NCI-H2081 (cell line): ENCODE data around the gene DLGAP1.

Experiments
- DNase-seq, 2 experiments: peaks; one replicate each; lab custom pipeline; 2025; lab: John Stamatoyannopoulos, UW

The DLGAP1 gene

GRCh38 chr18:3691705-3692104 lies 763.4 kb downstream of the DLGAP1 start:
- DNase-seq, result no peak

- DNase-seq, result no peak
Measured at GRCh38 chr18:3690764-3691066, 764.4 kb downstream of the DLGAP1 start.

- no peak for DNase-seq
Measured at GRCh38 chr18:3689986-3690763, 764.9 kb downstream of the DLGAP1 start.

GRCh38 chr18:3689091-3689490 lies 766.0 kb downstream of the DLGAP1 start:
- DNase-seq, result no peak

- DNase-seq, result no peak
Measured at GRCh38 chr18:3688690-3689089, 766.4 kb downstream of the DLGAP1 start.

GRCh38 chr18:3683483-3683882 lies 771.6 kb downstream of the DLGAP1 start:
- DNase-seq, result peak in 1 of 2 experiments; percentile 9

GRCh38 chr18:3682061-3682460 lies 773.0 kb downstream of the DLGAP1 start:
- DNase-seq, result no peak

GRCh38 chr18:3679241-3679640 lies 775.9 kb downstream of the DLGAP1 start:
- no peak for DNase-seq

GRCh38 chr18:3675994-3676393 lies 779.1 kb downstream of the DLGAP1 start:
- no peak for DNase-seq

- no peak for DNase-seq
Measured at GRCh38 chr18:3675446-3675845, 779.7 kb downstream of the DLGAP1 start.

- DNase-seq, result no peak
Measured at GRCh38 chr18:3671176-3671575, 783.9 kb downstream of the DLGAP1 start.

- DNase-seq, result no peak
Measured at GRCh38 chr18:3669376-3669775, 785.7 kb downstream of the DLGAP1 start.

- no peak for DNase-seq
Measured at GRCh38 chr18:3667255-3668137, 787.6 kb downstream of the DLGAP1 start.

GRCh38 chr18:3666526-3667254 lies 788.4 kb downstream of the DLGAP1 start:
- DNase-seq, result no peak

- DNase-seq, result peak; percentile 82 to 85
Measured at GRCh38 chr18:3665780-3666525, 789.2 kb downstream of the DLGAP1 start.

- DNase-seq, result no peak
Measured at GRCh38 chr18:3665204-3665603, 789.9 kb downstream of the DLGAP1 start.

GRCh38 chr18:3664563-3665178 lies 790.4 kb downstream of the DLGAP1 start:
- DNase-seq, result no peak

- DNase-seq, result no peak
Measured at GRCh38 chr18:3663870-3664512, 791.1 kb downstream of the DLGAP1 start.

GRCh38 chr18:3661989-3662388 lies 793.1 kb downstream of the DLGAP1 start:
- no peak for DNase-seq

GRCh38 chr18:3660739-3661515 lies 794.2 kb downstream of the DLGAP1 start:
- no peak for DNase-seq
